C4-2B (cell line): ENCODE results near the gene CEMIP.

Source experiments
- CTCF ChIP-seq: fragments of 450-650 bp; conservative IDR thresholded peaks from 2 replicates; pipeline ENCODE4 v1.5.1; 2017; ENCODE audit warnings: mild to moderate bottlenecking
- ZFX ChIP-seq: fragments of 450-650 bp; IDR thresholded peaks from 2 replicates; pipeline ENCODE4 v1.6.1; 2017

GRCh38 chr15:80985981-80986380 lies 206.8 kb downstream of the CEMIP start:
- TF ChIP-seq ZFX, result no peak
- TF ChIP-seq CTCF, result no peak
